ENCODE measurements around the gene BAZ2B. TPM values are rescaled to one million over a fixed set of nuclear protein-coding genes. Genes with fewer than 3 reads are reported as not detected.

Gene BAZ2B
- total RNA-seq, 1 experiment from 2014 or later, result 33.0 TPM

DNA sequence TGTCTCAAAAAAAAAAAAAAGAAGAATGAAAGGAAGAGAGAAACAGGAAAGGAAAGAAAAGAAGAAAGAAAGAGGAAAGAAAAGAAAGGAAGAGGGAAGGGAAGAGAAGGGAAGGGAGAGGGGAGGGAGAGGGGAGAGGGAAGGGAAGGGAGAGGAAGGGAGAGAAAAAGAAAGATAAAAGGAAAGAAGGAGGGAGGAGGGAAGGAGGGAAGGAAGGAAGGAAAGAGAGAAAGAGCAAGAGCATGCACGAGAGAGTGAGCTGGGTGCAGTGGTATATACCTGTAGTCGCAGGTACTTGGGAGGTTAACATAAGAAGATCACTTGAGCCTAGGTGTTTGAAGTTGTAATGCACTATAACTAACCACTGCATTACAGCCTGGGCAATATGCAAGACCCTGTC, 6.6 kb upstream of the BAZ2B start:
- H3K4me1 Mint-ChIP-seq, result peaks cover 26% of the 10 kb centered on the region
- ChIA-PET CTCF (no interaction called here), POLR2A (no interaction called here)
- no peak overlapping the region for H3K27ac Mint-ChIP-seq
- peaks cover 19% of the 10 kb centered on the region for H3K9me3 Mint-ChIP-seq
- H3K36me3 Mint-ChIP-seq, result peaks cover 3% of the 10 kb centered on the region
- H3K4me3 Mint-ChIP-seq, result no peak overlapping the region
- DNase-seq (ENCODE audit: low spot score), result no peak
- TF ChIP-seq GTF2I (CRISPR knock-in tag; conservative IDR thresholded peaks at IDR 0.05) (no peak), NFE2L1 (CRISPR knock-in tag; IDR thresholded peaks at IDR 0.05) (no peak), ZNF232 (CRISPR knock-in tag; IDR thresholded peaks at IDR 0.05) (no peak), TEAD1 (CRISPR knock-in tag; IDR thresholded peaks at IDR 0.05) (no peak), CREB1 (CRISPR knock-in tag; IDR thresholded peaks at IDR 0.05) (no peak), SMAD4 (CRISPR knock-in tag; IDR thresholded peaks at IDR 0.05) (no peak), RORB (CRISPR knock-in tag; IDR thresholded peaks at IDR 0.05) (no peak), IRF2 (CRISPR knock-in tag; IDR thresholded peaks at IDR 0.05; ENCODE audit: borderline replicate concordance, low read depth) (no peak), NR3C1 (CRISPR knock-in tag; conservative IDR thresholded peaks at IDR 0.05; ENCODE audit: low read depth) (no peak), MYBL2 (CRISPR knock-in tag; IDR thresholded peaks at IDR 0.05) (no peak), ZNF423 (CRISPR knock-in tag; IDR thresholded peaks at IDR 0.05) (no peak), ELF4 (CRISPR knock-in tag; IDR thresholded peaks at IDR 0.05; ENCODE audit: low read depth) (no peak)
- TF ChIP-seq, protein P1, sequence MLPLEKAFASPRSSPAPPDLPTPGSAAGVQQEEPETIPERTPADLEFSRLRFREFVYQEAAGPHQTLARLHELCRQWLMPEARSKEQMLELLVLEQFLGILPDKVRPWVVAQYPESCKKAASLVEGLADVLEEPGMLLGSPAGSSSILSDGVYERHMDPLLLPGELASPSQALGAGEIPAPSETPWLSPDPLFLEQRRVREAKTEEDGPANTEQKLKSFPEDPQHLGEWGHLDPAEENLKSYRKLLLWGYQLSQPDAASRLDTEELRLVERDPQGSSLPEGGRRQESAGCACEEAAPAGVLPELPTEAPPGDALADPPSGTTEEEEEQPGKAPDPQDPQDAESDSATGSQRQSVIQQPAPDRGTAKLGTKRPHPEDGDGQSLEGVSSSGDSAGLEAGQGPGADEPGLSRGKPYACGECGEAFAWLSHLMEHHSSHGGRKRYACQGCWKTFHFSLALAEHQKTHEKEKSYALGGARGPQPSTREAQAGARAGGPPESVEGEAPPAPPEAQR (CRISPR knock-in tag; IDR thresholded peaks at IDR 0.05), result no peak
- TF ChIP-seq, protein P2, sequence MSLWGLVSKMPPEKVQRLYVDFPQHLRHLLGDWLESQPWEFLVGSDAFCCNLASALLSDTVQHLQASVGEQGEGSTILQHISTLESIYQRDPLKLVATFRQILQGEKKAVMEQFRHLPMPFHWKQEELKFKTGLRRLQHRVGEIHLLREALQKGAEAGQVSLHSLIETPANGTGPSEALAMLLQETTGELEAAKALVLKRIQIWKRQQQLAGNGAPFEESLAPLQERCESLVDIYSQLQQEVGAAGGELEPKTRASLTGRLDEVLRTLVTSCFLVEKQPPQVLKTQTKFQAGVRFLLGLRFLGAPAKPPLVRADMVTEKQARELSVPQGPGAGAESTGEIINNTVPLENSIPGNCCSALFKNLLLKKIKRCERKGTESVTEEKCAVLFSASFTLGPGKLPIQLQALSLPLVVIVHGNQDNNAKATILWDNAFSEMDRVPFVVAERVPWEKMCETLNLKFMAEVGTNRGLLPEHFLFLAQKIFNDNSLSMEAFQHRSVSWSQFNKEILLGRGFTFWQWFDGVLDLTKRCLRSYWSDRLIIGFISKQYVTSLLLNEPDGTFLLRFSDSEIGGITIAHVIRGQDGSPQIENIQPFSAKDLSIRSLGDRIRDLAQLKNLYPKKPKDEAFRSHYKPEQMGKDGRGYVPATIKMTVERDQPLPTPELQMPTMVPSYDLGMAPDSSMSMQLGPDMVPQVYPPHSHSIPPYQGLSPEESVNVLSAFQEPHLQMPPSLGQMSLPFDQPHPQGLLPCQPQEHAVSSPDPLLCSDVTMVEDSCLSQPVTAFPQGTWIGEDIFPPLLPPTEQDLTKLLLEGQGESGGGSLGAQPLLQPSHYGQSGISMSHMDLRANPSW (CRISPR knock-in tag; conservative IDR thresholded peaks at IDR 0.05; ENCODE audit: low read depth), result no peak
- TF ChIP-seq, protein P3, sequence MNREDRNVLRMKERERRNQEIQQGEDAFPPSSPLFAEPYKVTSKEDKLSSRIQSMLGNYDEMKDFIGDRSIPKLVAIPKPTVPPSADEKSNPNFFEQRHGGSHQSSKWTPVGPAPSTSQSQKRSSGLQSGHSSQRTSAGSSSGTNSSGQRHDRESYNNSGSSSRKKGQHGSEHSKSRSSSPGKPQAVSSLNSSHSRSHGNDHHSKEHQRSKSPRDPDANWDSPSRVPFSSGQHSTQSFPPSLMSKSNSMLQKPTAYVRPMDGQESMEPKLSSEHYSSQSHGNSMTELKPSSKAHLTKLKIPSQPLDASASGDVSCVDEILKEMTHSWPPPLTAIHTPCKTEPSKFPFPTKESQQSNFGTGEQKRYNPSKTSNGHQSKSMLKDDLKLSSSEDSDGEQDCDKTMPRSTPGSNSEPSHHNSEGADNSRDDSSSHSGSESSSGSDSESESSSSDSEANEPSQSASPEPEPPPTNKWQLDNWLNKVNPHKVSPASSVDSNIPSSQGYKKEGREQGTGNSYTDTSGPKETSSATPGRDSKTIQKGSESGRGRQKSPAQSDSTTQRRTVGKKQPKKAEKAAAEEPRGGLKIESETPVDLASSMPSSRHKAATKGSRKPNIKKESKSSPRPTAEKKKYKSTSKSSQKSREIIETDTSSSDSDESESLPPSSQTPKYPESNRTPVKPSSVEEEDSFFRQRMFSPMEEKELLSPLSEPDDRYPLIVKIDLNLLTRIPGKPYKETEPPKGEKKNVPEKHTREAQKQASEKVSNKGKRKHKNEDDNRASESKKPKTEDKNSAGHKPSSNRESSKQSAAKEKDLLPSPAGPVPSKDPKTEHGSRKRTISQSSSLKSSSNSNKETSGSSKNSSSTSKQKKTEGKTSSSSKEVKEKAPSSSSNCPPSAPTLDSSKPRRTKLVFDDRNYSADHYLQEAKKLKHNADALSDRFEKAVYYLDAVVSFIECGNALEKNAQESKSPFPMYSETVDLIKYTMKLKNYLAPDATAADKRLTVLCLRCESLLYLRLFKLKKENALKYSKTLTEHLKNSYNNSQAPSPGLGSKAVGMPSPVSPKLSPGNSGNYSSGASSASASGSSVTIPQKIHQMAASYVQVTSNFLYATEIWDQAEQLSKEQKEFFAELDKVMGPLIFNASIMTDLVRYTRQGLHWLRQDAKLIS (CRISPR knock-in tag; IDR thresholded peaks at IDR 0.05; ENCODE audit: borderline replicate concordance), result no peak
- TF ChIP-seq, protein P4, sequence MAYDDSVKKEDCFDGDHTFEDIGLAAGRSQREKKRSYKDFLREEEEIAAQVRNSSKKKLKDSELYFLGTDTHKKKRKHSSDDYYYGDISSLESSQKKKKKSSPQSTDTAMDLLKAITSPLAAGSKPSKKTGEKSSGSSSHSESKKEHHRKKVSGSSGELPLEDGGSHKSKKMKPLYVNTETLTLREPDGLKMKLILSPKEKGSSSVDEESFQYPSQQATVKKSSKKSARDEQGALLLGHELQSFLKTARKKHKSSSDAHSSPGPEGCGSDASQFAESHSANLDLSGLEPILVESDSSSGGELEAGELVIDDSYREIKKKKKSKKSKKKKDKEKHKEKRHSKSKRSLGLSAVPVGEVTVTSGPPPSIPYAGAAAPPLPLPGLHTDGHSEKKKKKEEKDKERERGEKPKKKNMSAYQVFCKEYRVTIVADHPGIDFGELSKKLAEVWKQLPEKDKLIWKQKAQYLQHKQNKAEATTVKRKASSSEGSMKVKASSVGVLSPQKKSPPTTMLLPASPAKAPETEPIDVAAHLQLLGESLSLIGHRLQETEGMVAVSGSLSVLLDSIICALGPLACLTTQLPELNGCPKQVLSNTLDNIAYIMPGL (CRISPR knock-in tag; IDR thresholded peaks at IDR 0.05), result no peak
- TF ChIP-seq, protein P5, sequence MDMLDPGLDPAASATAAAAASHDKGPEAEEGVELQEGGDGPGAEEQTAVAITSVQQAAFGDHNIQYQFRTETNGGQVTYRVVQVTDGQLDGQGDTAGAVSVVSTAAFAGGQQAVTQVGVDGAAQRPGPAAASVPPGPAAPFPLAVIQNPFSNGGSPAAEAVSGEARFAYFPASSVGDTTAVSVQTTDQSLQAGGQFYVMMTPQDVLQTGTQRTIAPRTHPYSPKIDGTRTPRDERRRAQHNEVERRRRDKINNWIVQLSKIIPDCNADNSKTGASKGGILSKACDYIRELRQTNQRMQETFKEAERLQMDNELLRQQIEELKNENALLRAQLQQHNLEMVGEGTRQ (CRISPR knock-in tag; IDR thresholded peaks at IDR 0.05), result no peak
- TF ChIP-seq, protein P6, sequence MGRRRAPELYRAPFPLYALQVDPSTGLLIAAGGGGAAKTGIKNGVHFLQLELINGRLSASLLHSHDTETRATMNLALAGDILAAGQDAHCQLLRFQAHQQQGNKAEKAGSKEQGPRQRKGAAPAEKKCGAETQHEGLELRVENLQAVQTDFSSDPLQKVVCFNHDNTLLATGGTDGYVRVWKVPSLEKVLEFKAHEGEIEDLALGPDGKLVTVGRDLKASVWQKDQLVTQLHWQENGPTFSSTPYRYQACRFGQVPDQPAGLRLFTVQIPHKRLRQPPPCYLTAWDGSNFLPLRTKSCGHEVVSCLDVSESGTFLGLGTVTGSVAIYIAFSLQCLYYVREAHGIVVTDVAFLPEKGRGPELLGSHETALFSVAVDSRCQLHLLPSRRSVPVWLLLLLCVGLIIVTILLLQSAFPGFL (CRISPR knock-in tag; IDR thresholded peaks at IDR 0.05; ENCODE audit: borderline replicate concordance), result no peak
- TF ChIP-seq, protein P7, sequence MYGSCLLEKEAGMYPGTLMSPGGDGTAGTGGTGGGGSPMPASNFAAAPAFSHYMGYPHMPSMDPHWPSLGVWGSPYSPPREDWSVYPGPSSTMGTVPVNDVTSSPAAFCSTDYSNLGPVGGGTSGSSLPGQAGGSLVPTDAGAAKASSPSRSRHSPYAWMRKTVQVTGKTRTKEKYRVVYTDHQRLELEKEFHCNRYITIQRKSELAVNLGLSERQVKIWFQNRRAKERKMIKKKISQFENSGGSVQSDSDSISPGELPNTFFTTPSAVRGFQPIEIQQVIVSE (CRISPR knock-in tag; IDR thresholded peaks at IDR 0.05; ENCODE audit: borderline replicate concordance), result no peak
- TF ChIP-seq, protein P8, sequence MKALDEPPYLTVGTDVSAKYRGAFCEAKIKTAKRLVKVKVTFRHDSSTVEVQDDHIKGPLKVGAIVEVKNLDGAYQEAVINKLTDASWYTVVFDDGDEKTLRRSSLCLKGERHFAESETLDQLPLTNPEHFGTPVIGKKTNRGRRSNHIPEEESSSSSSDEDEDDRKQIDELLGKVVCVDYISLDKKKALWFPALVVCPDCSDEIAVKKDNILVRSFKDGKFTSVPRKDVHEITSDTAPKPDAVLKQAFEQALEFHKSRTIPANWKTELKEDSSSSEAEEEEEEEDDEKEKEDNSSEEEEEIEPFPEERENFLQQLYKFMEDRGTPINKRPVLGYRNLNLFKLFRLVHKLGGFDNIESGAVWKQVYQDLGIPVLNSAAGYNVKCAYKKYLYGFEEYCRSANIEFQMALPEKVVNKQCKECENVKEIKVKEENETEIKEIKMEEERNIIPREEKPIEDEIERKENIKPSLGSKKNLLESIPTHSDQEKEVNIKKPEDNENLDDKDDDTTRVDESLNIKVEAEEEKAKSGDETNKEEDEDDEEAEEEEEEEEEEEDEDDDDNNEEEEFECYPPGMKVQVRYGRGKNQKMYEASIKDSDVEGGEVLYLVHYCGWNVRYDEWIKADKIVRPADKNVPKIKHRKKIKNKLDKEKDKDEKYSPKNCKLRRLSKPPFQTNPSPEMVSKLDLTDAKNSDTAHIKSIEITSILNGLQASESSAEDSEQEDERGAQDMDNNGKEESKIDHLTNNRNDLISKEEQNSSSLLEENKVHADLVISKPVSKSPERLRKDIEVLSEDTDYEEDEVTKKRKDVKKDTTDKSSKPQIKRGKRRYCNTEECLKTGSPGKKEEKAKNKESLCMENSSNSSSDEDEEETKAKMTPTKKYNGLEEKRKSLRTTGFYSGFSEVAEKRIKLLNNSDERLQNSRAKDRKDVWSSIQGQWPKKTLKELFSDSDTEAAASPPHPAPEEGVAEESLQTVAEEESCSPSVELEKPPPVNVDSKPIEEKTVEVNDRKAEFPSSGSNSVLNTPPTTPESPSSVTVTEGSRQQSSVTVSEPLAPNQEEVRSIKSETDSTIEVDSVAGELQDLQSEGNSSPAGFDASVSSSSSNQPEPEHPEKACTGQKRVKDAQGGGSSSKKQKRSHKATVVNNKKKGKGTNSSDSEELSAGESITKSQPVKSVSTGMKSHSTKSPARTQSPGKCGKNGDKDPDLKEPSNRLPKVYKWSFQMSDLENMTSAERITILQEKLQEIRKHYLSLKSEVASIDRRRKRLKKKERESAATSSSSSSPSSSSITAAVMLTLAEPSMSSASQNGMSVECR (CRISPR knock-in tag; IDR thresholded peaks at IDR 0.05; ENCODE audit: borderline replicate concordance), result no peak
- no peak for ATAC-seq
- no peaks in the 10 kb centered on the region for H3K27me3 Mint-ChIP-seq (ENCODE audit: low read depth)

Measured in WTC11 (cell line).